Stomach (tissue), 4 donors: ENCODE results near the gene ANKRD40CL.

Experiments used
- CTCF ChIP-seq, 7 experiments: fragments of 450-650 bp in 4 of 7; fragments of 200-600 bp in 3 of 7; sonication (generic) in 3 of 7; IDR thresholded peaks; one replicate each; pipeline ENCODE4 v1.5.1; 2016 to 2019; ENCODE audit warnings: antibody characterized with exemption in 7 of 7, control low read depth in 2 of 7, mild to moderate bottlenecking in 1 of 7
- POLR2A ChIP-seq, 4 donors: fragments of 450-650 bp; IDR thresholded peaks; one replicate each; pipeline ENCODE4 v1.6.1; 2016; ENCODE audit warnings: antibody characterized with exemption in 4 of 4, control low read depth in 2 of 4, mild to moderate bottlenecking in 1 of 4, moderate library complexity in 1 of 4

GRCh38 chr17:50792132-50792531 lies 24.8 kb upstream of the ANKRD40CL start:
- TF ChIP-seq POLR2A (IDR thresholded peaks at IDR 0.05) (no peak), CTCF (IDR thresholded peaks at IDR 0.05) (no peak)
